Measurements from ENCODE around the gene RYR3. TPM values are rescaled to one million over a fixed set of nuclear protein-coding genes. Genes with fewer than 3 reads are reported as not detected.
A peak's percentile ranks its signal among the peaks of the same experiment; 100 is the strongest.

RYR3 gene
- total RNA-seq, 1 experiment from 2014 or later = 0.69 TPM

GRCh38 chr15:33467146-33467815 lies 156.5 kb downstream of the RYR3 start:
- no peaks in the 10 kb centered on the region; the same call in 1 of the 2 replicates for H3K27me3 ChIP-seq (ENCODE audit: control insufficient read depth, insufficient read depth, low read length)
- no peak for DNase-seq
- H3K4me3 ChIP-seq (ENCODE audit: insufficient read depth, low read depth, low read length) = no peak overlapping the region
- no peaks in the 10 kb centered on the region for H3K36me3 ChIP-seq (replicated peaks; ENCODE audit: control insufficient read depth, insufficient read depth, low read length)

- H3K4me3 ChIP-seq (ENCODE audit: insufficient read depth, low read depth, low read length) = no peak overlapping the region
- no peaks in the 10 kb centered on the region; the same call in 1 of the 2 replicates for H3K27me3 ChIP-seq (ENCODE audit: control insufficient read depth, insufficient read depth, low read length)
- no peaks in the 10 kb centered on the region for H3K36me3 ChIP-seq (replicated peaks; ENCODE audit: control insufficient read depth, insufficient read depth, low read length)
- no peak for DNase-seq
Measured at GRCh38 chr15:33467816-33468163, 157.0 kb downstream of the RYR3 start.

- no peaks in the 10 kb centered on the region for H3K36me3 ChIP-seq (replicated peaks; ENCODE audit: control insufficient read depth, insufficient read depth, low read length)
- no peak overlapping the region for H3K4me3 ChIP-seq (ENCODE audit: insufficient read depth, low read depth, low read length)
- peak; percentile 43 for DNase-seq
- no peaks in the 10 kb centered on the region; the same call in 1 of the 2 replicates for H3K27me3 ChIP-seq (ENCODE audit: control insufficient read depth, insufficient read depth, low read length)
Measured at GRCh38 chr15:33468740-33469139, 158.0 kb downstream of the RYR3 start.

- Histone ChIP-seq H3K4me3 (ENCODE audit: insufficient read depth, low read depth, low read length) (no peak overlapping the region), H3K36me3 (replicated peaks; ENCODE audit: control insufficient read depth, insufficient read depth, low read length) (no peaks in the 10 kb centered on the region), H3K27me3 (ENCODE audit: control insufficient read depth, insufficient read depth, low read length) (no peaks in the 10 kb centered on the region; the same call in 1 of the 2 replicates)
- no peak for DNase-seq
Measured at GRCh38 chr15:33473005-33473404, 162.2 kb downstream of the RYR3 start.

- Histone ChIP-seq H3K36me3 (replicated peaks; ENCODE audit: control insufficient read depth, insufficient read depth, low read length) (no peaks in the 10 kb centered on the region), H3K27me3 (ENCODE audit: control insufficient read depth, insufficient read depth, low read length) (no peaks in the 10 kb centered on the region; the same call in 1 of the 2 replicates), H3K4me3 (ENCODE audit: insufficient read depth, low read depth, low read length) (no peak overlapping the region)
- no peak for DNase-seq
Measured at GRCh38 chr15:33473714-33474113, 162.9 kb downstream of the RYR3 start.

GRCh38 chr15:33476076-33476475 lies 165.3 kb downstream of the RYR3 start:
- no peak for DNase-seq
- Histone ChIP-seq H3K4me3 (ENCODE audit: insufficient read depth, low read depth, low read length) (no peak overlapping the region), H3K36me3 (replicated peaks; ENCODE audit: control insufficient read depth, insufficient read depth, low read length) (no peaks in the 10 kb centered on the region), H3K27me3 (ENCODE audit: control insufficient read depth, insufficient read depth, low read length) (no peaks in the 10 kb centered on the region)

GRCh38 chr15:33476908-33477307 lies 166.1 kb downstream of the RYR3 start:
- no peaks in the 10 kb centered on the region for H3K36me3 ChIP-seq (replicated peaks; ENCODE audit: control insufficient read depth, insufficient read depth, low read length)
- no peaks in the 10 kb centered on the region for H3K27me3 ChIP-seq (ENCODE audit: control insufficient read depth, insufficient read depth, low read length)
- no peak overlapping the region for H3K4me3 ChIP-seq (ENCODE audit: insufficient read depth, low read depth, low read length)
- DNase-seq = no peak

GRCh38 chr15:33489335-33489734 lies 178.6 kb downstream of the RYR3 start:
- H3K27me3 ChIP-seq (ENCODE audit: control insufficient read depth, insufficient read depth, low read length) = no peaks in the 10 kb centered on the region
- DNase-seq = no peak
- no peak overlapping the region for H3K4me3 ChIP-seq (ENCODE audit: insufficient read depth, low read depth, low read length)
- no peaks in the 10 kb centered on the region for H3K36me3 ChIP-seq (replicated peaks; ENCODE audit: control insufficient read depth, insufficient read depth, low read length)

- Histone ChIP-seq H3K27me3 (ENCODE audit: control insufficient read depth, insufficient read depth, low read length) (no peaks in the 10 kb centered on the region), H3K4me3 (ENCODE audit: insufficient read depth, low read depth, low read length) (no peak overlapping the region), H3K36me3 (replicated peaks; ENCODE audit: control insufficient read depth, insufficient read depth, low read length) (no peaks in the 10 kb centered on the region)
- DNase-seq = no peak
Measured at GRCh38 chr15:33490703-33491102, 179.9 kb downstream of the RYR3 start.

- Histone ChIP-seq H3K27me3 (ENCODE audit: control insufficient read depth, insufficient read depth, low read length) (no peaks in the 10 kb centered on the region), H3K4me3 (ENCODE audit: insufficient read depth, low read depth, low read length) (no peak overlapping the region), H3K36me3 (replicated peaks; ENCODE audit: control insufficient read depth, insufficient read depth, low read length) (no peaks in the 10 kb centered on the region)
- DNase-seq = no peak
Measured at GRCh38 chr15:33492434-33493052, 181.8 kb downstream of the RYR3 start.

GRCh38 chr15:33494306-33494705 lies 183.5 kb downstream of the RYR3 start:
- no peak for DNase-seq
- Histone ChIP-seq H3K4me3 (ENCODE audit: insufficient read depth, low read depth, low read length) (no peak overlapping the region), H3K27me3 (ENCODE audit: control insufficient read depth, insufficient read depth, low read length) (no peaks in the 10 kb centered on the region), H3K36me3 (replicated peaks; ENCODE audit: control insufficient read depth, insufficient read depth, low read length) (no peaks in the 10 kb centered on the region)

GRCh38 chr15:33500432-33501195 lies 189.8 kb downstream of the RYR3 start:
- H3K4me3 ChIP-seq (ENCODE audit: insufficient read depth, low read depth, low read length) = no peak overlapping the region
- no peaks in the 10 kb centered on the region for H3K27me3 ChIP-seq (ENCODE audit: control insufficient read depth, insufficient read depth, low read length)
- DNase-seq = no peak
- H3K36me3 ChIP-seq (replicated peaks; ENCODE audit: control insufficient read depth, insufficient read depth, low read length) = no peaks in the 10 kb centered on the region

- DNase-seq = no peak
- Histone ChIP-seq H3K27me3 (ENCODE audit: control insufficient read depth, insufficient read depth, low read length) (no peaks in the 10 kb centered on the region), H3K36me3 (replicated peaks; ENCODE audit: control insufficient read depth, insufficient read depth, low read length) (no peaks in the 10 kb centered on the region), H3K4me3 (ENCODE audit: insufficient read depth, low read depth, low read length) (no peak overlapping the region)
Measured at GRCh38 chr15:33503681-33504080, 192.9 kb downstream of the RYR3 start.

GRCh38 chr15:33506781-33507296 lies 196.1 kb downstream of the RYR3 start:
- peak; percentile 17 for DNase-seq
- Histone ChIP-seq H3K36me3 (replicated peaks; ENCODE audit: control insufficient read depth, insufficient read depth, low read length) (no peaks in the 10 kb centered on the region), H3K4me3 (ENCODE audit: insufficient read depth, low read depth, low read length) (no peak overlapping the region), H3K27me3 (ENCODE audit: control insufficient read depth, insufficient read depth, low read length) (no peaks in the 10 kb centered on the region)

GRCh38 chr15:33508703-33509102 lies 197.9 kb downstream of the RYR3 start:
- DNase-seq = no peak
- H3K4me3 ChIP-seq (ENCODE audit: insufficient read depth, low read depth, low read length) = no peak overlapping the region
- no peaks in the 10 kb centered on the region for H3K27me3 ChIP-seq (ENCODE audit: control insufficient read depth, insufficient read depth, low read length)

More at GRCh38 chr15:33508703-33509102, 197.9 kb downstream of the RYR3 start:
- H3K36me3 ChIP-seq (replicated peaks; ENCODE audit: control insufficient read depth, insufficient read depth, low read length) = no peaks in the 10 kb centered on the region

All from H7 (cell line).